Activated CD8-positive, alpha-beta T cell treated with anti-CD3 and anti-CD28 coated beads for 36 hours (primary cell): ENCODE results near the gene HAUS7. TPM values are rescaled to one million over a fixed set of nuclear protein-coding genes. Genes with fewer than 3 reads are reported as not detected.

Source experiments
- ATAC-seq: fragments of 200-7000 bp; cut with Tn5 transposase; one replicate; pipeline ENCODE4 v1.10.0; 2021; ENCODE audit warnings: mild to moderate bottlenecking, moderate library complexity
- CTCF ChIA-PET: fragments of 350-600 bp; sonication (Branson Sonifier 250); formaldehyde crosslinking; loops from one replicate; lab custom pipeline; 2021; ENCODE audit warnings: antibody characterized with exemption; lab: Charles Lee
- POLR2A ChIA-PET: fragments of 350-600 bp; sonication (Branson Sonifier 250); formaldehyde crosslinking; loops from one replicate; lab custom pipeline; 2021; ENCODE audit warnings: antibody characterized with exemption; lab: Charles Lee
- DNase-seq: peaks from one replicate; pipeline ENCODE4 v3.0.0-alpha.2; 2020
- H3K27ac Mint-ChIP-seq: one replicate; pipeline ENCODE4 v1.8.0; 2021; ENCODE audit warnings: mild to moderate bottlenecking, mixed read lengths
- H3K27me3 Mint-ChIP-seq: one replicate; pipeline ENCODE4 v1.8.0; 2021; ENCODE audit warnings: mixed read lengths
- H3K36me3 Mint-ChIP-seq: one replicate; pipeline ENCODE4 v1.8.0; 2021; ENCODE audit warnings: low read depth, mixed read lengths
- H3K4me1 Mint-ChIP-seq: one replicate; pipeline ENCODE4 v1.8.0; 2021; ENCODE audit warnings: low read depth, mixed read lengths
- H3K4me3 Mint-ChIP-seq: one replicate; pipeline ENCODE4 v1.8.0; 2021; ENCODE audit warnings: mild to moderate bottlenecking, moderate library complexity, mixed read lengths
- H3K9me3 Mint-ChIP-seq: one replicate; pipeline ENCODE4 v1.8.0; 2021; ENCODE audit warnings: mixed read lengths
- CTCF ChIP-seq: fragments of 200-600 bp; IDR thresholded peaks from one replicate; pipeline ENCODE4 v1.8.0; 2022; ENCODE audit warnings: antibody characterized with exemption, mild to moderate bottlenecking
- intact Hi-C: fragments of 100-400 bp; cut with micrococcal nuclease; formaldehyde crosslinking; loops from one replicate; pipeline ENCODE4 v1.10.0; 2022
- total RNA-seq, 2 experiments: library from RNA; stranded (reverse); gene quantifications; one replicate each; pipeline ENCODE4 v1.2.3, GENCODE V29; 2021

HAUS7 gene
- total RNA-seq, 2 experiments from 2014 or later = 47.2 to 58.8 TPM

GRCh38 chrX:153464116-153464515 lies 6.3 kb downstream of the HAUS7 start:
- POLR2A ChIA-PET = no interaction called here
- intact Hi-C loops = no loop called here
- no peaks in the 10 kb centered on the region for H3K9me3 Mint-ChIP-seq
- no peak for TF ChIP-seq CTCF
- peaks cover 5% of the 10 kb centered on the region for H3K36me3 Mint-ChIP-seq
- ATAC-seq = no peak
- CTCF ChIA-PET = interaction anchor here (1.3 kb wide), 1 partner anchor 43 kb away, joined by 3 read pairs; no protein-coding TSS in a partner anchor
- H3K4me1 Mint-ChIP-seq = peaks cover 9% of the 10 kb centered on the region
- H3K27ac Mint-ChIP-seq = no peak overlapping the region
- H3K27me3 Mint-ChIP-seq = no peaks in the 10 kb centered on the region
- no peak for DNase-seq
- no peak overlapping the region for H3K4me3 Mint-ChIP-seq

- ATAC-seq = no peak
- Mint-ChIP-seq H3K4me1 (peaks cover 6% of the 10 kb centered on the region), H3K9me3 (no peaks in the 10 kb centered on the region), H3K27ac (no peak overlapping the region), H3K4me3 (no peak overlapping the region), H3K27me3 (no peaks in the 10 kb centered on the region), H3K36me3 (peaks cover 7% of the 10 kb centered on the region)
- CTCF ChIA-PET = no interaction called here
- POLR2A ChIA-PET = no interaction called here
- intact Hi-C loops = no loop called here
- no peak for DNase-seq
- TF ChIP-seq CTCF = no peak
Measured at GRCh38 chrX:153463556-153463955, 6.8 kb downstream of the HAUS7 start.

DNA sequence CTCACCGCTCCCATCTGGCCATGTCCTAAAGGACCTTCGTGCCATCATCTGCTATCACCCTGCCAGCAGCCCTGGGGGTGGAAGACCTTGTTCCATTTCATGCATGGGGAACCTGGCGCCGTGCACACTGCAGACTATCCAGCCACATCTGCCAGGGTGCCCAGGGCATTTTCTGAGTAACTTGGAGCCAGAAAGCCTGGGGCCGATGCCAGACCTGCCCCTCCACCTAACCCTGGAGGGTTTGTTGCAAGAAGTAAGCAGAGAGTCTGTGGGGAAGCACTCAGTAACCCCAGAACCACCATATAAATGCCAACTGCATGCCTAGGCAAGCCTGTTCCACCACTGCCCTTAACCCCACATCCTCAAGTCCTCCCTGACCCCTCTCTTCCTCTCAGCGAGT lies 7.3 kb downstream of the HAUS7 start:
- POLR2A ChIA-PET = no interaction called here
- peaks cover 7% of the 10 kb centered on the region for H3K36me3 Mint-ChIP-seq
- no peak for ATAC-seq

GRCh38 chrX:153462291-153462690 lies 8.1 kb downstream of the HAUS7 start:
- no peaks in the 10 kb centered on the region for H3K9me3 Mint-ChIP-seq
- no peak for ATAC-seq
- peaks cover 4% of the 10 kb centered on the region for H3K36me3 Mint-ChIP-seq
- ChIA-PET CTCF (interaction anchor here (2.6 kb wide), 1 partner anchor 45 kb away, joined by 18 read pairs; no protein-coding TSS in a partner anchor), POLR2A (no interaction called here)
- H3K4me1 Mint-ChIP-seq = peaks cover under 1% of the 10 kb centered on the region
- intact Hi-C loops = no loop called here
- DNase-seq = no peak
- no peaks in the 10 kb centered on the region for H3K27me3 Mint-ChIP-seq
- TF ChIP-seq CTCF = no peak
- no peak overlapping the region for H3K27ac Mint-ChIP-seq
- H3K4me3 Mint-ChIP-seq = no peak overlapping the region

More for the DNA sequence above, 7.3 kb downstream of the HAUS7 start:
- H3K9me3 Mint-ChIP-seq = no peaks in the 10 kb centered on the region
- H3K27ac Mint-ChIP-seq = no peak overlapping the region
- DNase-seq = no peak
- CTCF ChIA-PET = no interaction called here
- intact Hi-C loops = no loop called here
- no peak overlapping the region for H3K4me3 Mint-ChIP-seq
- TF ChIP-seq CTCF = no peak
- H3K27me3 Mint-ChIP-seq = no peaks in the 10 kb centered on the region
- H3K4me1 Mint-ChIP-seq = peaks cover 6% of the 10 kb centered on the region

GRCh38 chrX:153460826-153461225 lies 9.6 kb downstream of the HAUS7 start:
- no peak overlapping the region for H3K4me3 Mint-ChIP-seq
- ATAC-seq (peak; percentile 70), DNase-seq (peak; percentile 56)
- peak; percentile 49 for TF ChIP-seq CTCF
- no peaks in the 10 kb centered on the region for H3K9me3 Mint-ChIP-seq
- no peak overlapping the region for H3K27ac Mint-ChIP-seq
- no peaks in the 10 kb centered on the region for H3K27me3 Mint-ChIP-seq
- intact Hi-C loops = no loop called here
- POLR2A ChIA-PET = interaction anchor here (0.8 kb wide), 1 partner anchor 9 kb away, joined by 3 read pairs; the partner anchor contains the start of gene HAUS7
- CTCF ChIA-PET = interaction anchor here (0.6 to 2.6 kb wide), 7 partner anchors 10 to 46 kb away, joined by 3 to 18 read pairs (median 3); no protein-coding TSS in a partner anchor
- no peaks in the 10 kb centered on the region for H3K4me1 Mint-ChIP-seq
- H3K36me3 Mint-ChIP-seq = peaks cover 3% of the 10 kb centered on the region
